NCI-H2107 treated with DMSO at 0.1 percent for 48 hours (cell line): ENCODE measurements around the gene ERC2.

Experiments
- DNase-seq: peaks from one replicate; lab custom pipeline; 2025; ENCODE audit not compliant: unreplicated experiment; lab: John Stamatoyannopoulos, UW

Gene ERC2

GRCh38 chr3:55723653-55724406 lies 744.4 kb downstream of the ERC2 start:
- DNase-seq = no peak

- no peak for DNase-seq
These were observed 746.4 kb downstream of the ERC2 start for GRCh38 chr3:55721716-55722484.

- no peak for DNase-seq
These were observed 747.7 kb downstream of the ERC2 start for GRCh38 chr3:55720614-55721013.

GRCh38 chr3:55719508-55719907 lies 748.8 kb downstream of the ERC2 start:
- DNase-seq = no peak

- DNase-seq = no peak
These were observed 749.3 kb downstream of the ERC2 start for GRCh38 chr3:55719006-55719405.

GRCh38 chr3:55718521-55718921 lies 749.7 kb downstream of the ERC2 start:
- no peak for DNase-seq

- DNase-seq = no peak
These were observed 750.2 kb downstream of the ERC2 start for GRCh38 chr3:55718074-55718473.

GRCh38 chr3:55717481-55717880 lies 750.8 kb downstream of the ERC2 start:
- DNase-seq = no peak

- no peak for DNase-seq
These were observed 751.5 kb downstream of the ERC2 start for GRCh38 chr3:55716611-55717225.

- no peak for DNase-seq
These were observed 752.2 kb downstream of the ERC2 start for GRCh38 chr3:55716044-55716443.

GRCh38 chr3:55714057-55714456 lies 754.2 kb downstream of the ERC2 start:
- DNase-seq = no peak

- DNase-seq = no peak
These were observed 756.6 kb downstream of the ERC2 start for GRCh38 chr3:55711646-55712045.

GRCh38 chr3:55709411-55710012 lies 758.8 kb downstream of the ERC2 start:
- no peak for DNase-seq

GRCh38 chr3:55708921-55709320 lies 759.3 kb downstream of the ERC2 start:
- no peak for DNase-seq

- no peak for DNase-seq
These were observed 760.0 kb downstream of the ERC2 start for GRCh38 chr3:55708242-55708641.

- DNase-seq = no peak
These were observed 763.7 kb downstream of the ERC2 start for GRCh38 chr3:55704521-55704920.

- DNase-seq = no peak
These were observed 765.4 kb downstream of the ERC2 start for GRCh38 chr3:55702822-55703221.

GRCh38 chr3:55701997-55702396 lies 766.3 kb downstream of the ERC2 start:
- DNase-seq = no peak

- DNase-seq = no peak
These were observed 769.4 kb downstream of the ERC2 start for GRCh38 chr3:55698831-55699230.

GRCh38 chr3:55697177-55697865 lies 770.9 kb downstream of the ERC2 start:
- DNase-seq = no peak

GRCh38 chr3:55692957-55693558 lies 775.2 kb downstream of the ERC2 start:
- no peak for DNase-seq
